Erythroblast (primary cell): ENCODE measurements around the gene ARHGAP44.
"Not testable (repeated sequence)": the region's sequence is repeated elsewhere in the genome, so short reads cannot be mapped to it uniquely, and the experiment has no call there.

Source experiments
- DNase-seq, 2 experiments: peaks; one replicate each; lab custom pipeline; 2025; lab: John Stamatoyannopoulos, UW
- GATA1 ChIP-seq: IDR thresholded peaks from 2 replicates; pipeline ENCODE4 v1.6.1; 2011; ENCODE audit warnings: low read depth, mild to moderate bottlenecking, control low read depth, low read length, moderate library complexity
- POLR2A ChIP-seq: IDR thresholded peaks from 2 replicates; pipeline ENCODE4 v1.6.1; 2011; ENCODE audit warnings: mild to moderate bottlenecking, low read length

The ARHGAP44 gene

GRCh38 chr17:12973496-12974004 lies 184.3 kb downstream of the ARHGAP44 start:
- no peak for TF ChIP-seq POLR2A
- TF ChIP-seq GATA1, result no peak
- DNase-seq, result no peak

GRCh38 chr17:12974005-12974531 lies 184.8 kb downstream of the ARHGAP44 start:
- DNase-seq, result no peak
- no peak for TF ChIP-seq POLR2A
- no peak for TF ChIP-seq GATA1

GRCh38 chr17:12977008-12977751 lies 187.9 kb downstream of the ARHGAP44 start:
- DNase-seq, result no peak

GRCh38 chr17:12978787-12979186 lies 189.5 kb downstream of the ARHGAP44 start:
- not testable (repeated sequence) for DNase-seq

More at GRCh38 chr17:12977008-12977751, 187.9 kb downstream of the ARHGAP44 start:
- TF ChIP-seq GATA1, result no peak
- TF ChIP-seq POLR2A, result no peak

- no peak for DNase-seq
- TF ChIP-seq POLR2A (no peak), GATA1 (no peak)
Observed at GRCh38 chr17:12979246-12979645, 189.9 kb downstream of the ARHGAP44 start.

- no peak for TF ChIP-seq POLR2A
- no peak for TF ChIP-seq GATA1
- DNase-seq, result no peak
Observed at GRCh38 chr17:12979826-12980500, 190.7 kb downstream of the ARHGAP44 start.

- TF ChIP-seq POLR2A, result no peak
- no peak for TF ChIP-seq GATA1
- no peak for DNase-seq
Observed at GRCh38 chr17:12982224-12982623, 192.9 kb downstream of the ARHGAP44 start.

GRCh38 chr17:12983991-12984884 lies 194.9 kb downstream of the ARHGAP44 start:
- no peak for DNase-seq
- TF ChIP-seq POLR2A, result no peak
- no peak for TF ChIP-seq GATA1

GRCh38 chr17:12985431-12986293 lies 196.4 kb downstream of the ARHGAP44 start:
- TF ChIP-seq POLR2A, result no peak
- TF ChIP-seq GATA1, result no peak
- DNase-seq, result no peak

GRCh38 chr17:12987120-12987519 lies 197.8 kb downstream of the ARHGAP44 start:
- no peak for DNase-seq
- no peak for TF ChIP-seq GATA1
- no peak for TF ChIP-seq POLR2A

GRCh38 chr17:12990041-12990808 lies 200.9 kb downstream of the ARHGAP44 start:
- no peak for DNase-seq
- no peak for TF ChIP-seq POLR2A
- TF ChIP-seq GATA1, result no peak

GRCh38 chr17:12990926-12991325 lies 201.6 kb downstream of the ARHGAP44 start:
- no peak for TF ChIP-seq GATA1
- TF ChIP-seq POLR2A, result no peak
- DNase-seq, result no peak
